Central memory CD8-positive, alpha-beta T cell (primary cell): ENCODE measurements around the gene SSTR5.

Experiments
- ATAC-seq: fragments of 150-1000 bp; cut with Tn5 transposase; replicated peaks from 2 replicates; pipeline ENCODE4 v1.10.0; 2022; ENCODE audit warnings: mild to moderate bottlenecking, moderate FRiP score, moderate number of reproducible peaks; ENCODE audit not compliant: poor library complexity, severe bottlenecking; ENCODE audit errors: extremely low read depth
- DNase-seq, 2 donors: peaks; one replicate each; pipeline ENCODE4 v3.0.0; 2021; ENCODE audit warnings: low spot score in 2 of 2
- H3K27ac Mint-ChIP-seq: one replicate; pipeline ENCODE4 v1.8.0; 2022; ENCODE audit warnings: low read depth, mild to moderate bottlenecking, moderate library complexity, mixed read lengths
- H3K27me3 Mint-ChIP-seq: one replicate; pipeline ENCODE4 v1.8.0; 2022; ENCODE audit warnings: mixed read lengths
- H3K36me3 Mint-ChIP-seq: one replicate; pipeline ENCODE4 v1.8.0; 2022; ENCODE audit warnings: mild to moderate bottlenecking, moderate library complexity, mixed read lengths; ENCODE audit not compliant: insufficient read depth
- H3K4me1 Mint-ChIP-seq: one replicate; pipeline ENCODE4 v1.8.0; 2022; ENCODE audit warnings: mixed read lengths
- H3K4me3 Mint-ChIP-seq: one replicate; pipeline ENCODE4 v1.8.0; 2022; ENCODE audit warnings: mild to moderate bottlenecking, moderate library complexity, mixed read lengths
- H3K9me3 Mint-ChIP-seq: one replicate; pipeline ENCODE4 v1.8.0; 2022; ENCODE audit warnings: mixed read lengths

Gene SSTR5

GRCh38 chr16:1094601-1095449, 22.3 kb downstream of the SSTR5 start:
- H3K9me3 Mint-ChIP-seq = no peaks in the 10 kb centered on the region
- no peak overlapping the region for H3K4me3 Mint-ChIP-seq
- peaks cover 2% of the 10 kb centered on the region for H3K36me3 Mint-ChIP-seq
- no peaks in the 10 kb centered on the region for H3K4me1 Mint-ChIP-seq
- H3K27me3 Mint-ChIP-seq = no peaks in the 10 kb centered on the region
- ATAC-seq = no peak
- H3K27ac Mint-ChIP-seq = no peak overlapping the region
- DNase-seq = no peak

GRCh38 chr16:1095450-1096168, 23.1 kb downstream of the SSTR5 start:
- Mint-ChIP-seq H3K27me3 (no peaks in the 10 kb centered on the region), H3K36me3 (peaks cover 2% of the 10 kb centered on the region), H3K9me3 (no peaks in the 10 kb centered on the region), H3K27ac (no peak overlapping the region), H3K4me1 (no peaks in the 10 kb centered on the region), H3K4me3 (no peak overlapping the region)
- DNase-seq (no peak), ATAC-seq (no peak)

GRCh38 chr16:1096169-1097082, 23.9 kb downstream of the SSTR5 start, which contains the start of gene C1QTNF8:
C1QTNF8 (minus strand) TSS chr16:1096244; CDS start chr16:1094922, 1,322 bp downstream.
- Mint-ChIP-seq H3K27ac (no peak within 1 kb of the TSS), H3K27me3 (no peaks in the 10 kb centered on the region), H3K36me3 (peaks cover 2% of the 10 kb centered on the region), H3K4me3 (no peak within 1 kb of the TSS), H3K4me1 (no peaks in the 10 kb centered on the region), H3K9me3 (no peaks in the 10 kb centered on the region)
- ATAC-seq = no peak
- DNase-seq = no peak

GRCh38 chr16:1097156-1097555, 24.6 kb downstream of the SSTR5 start:
- Mint-ChIP-seq H3K4me1 (no peaks in the 10 kb centered on the region), H3K36me3 (peaks cover 2% of the 10 kb centered on the region), H3K4me3 (no peak overlapping the region), H3K27me3 (no peaks in the 10 kb centered on the region), H3K9me3 (no peaks in the 10 kb centered on the region), H3K27ac (no peak overlapping the region)
- DNase-seq (no peak), ATAC-seq (peak; percentile 24)

GRCh38 chr16:1097800-1098199, 25.3 kb downstream of the SSTR5 start:
- DNase-seq (no peak), ATAC-seq (no peak)
- H3K27ac Mint-ChIP-seq = no peak overlapping the region
- H3K4me1 Mint-ChIP-seq = no peaks in the 10 kb centered on the region
- H3K27me3 Mint-ChIP-seq = no peaks in the 10 kb centered on the region
- no peaks in the 10 kb centered on the region for H3K9me3 Mint-ChIP-seq
- no peak overlapping the region for H3K4me3 Mint-ChIP-seq
- peaks cover 2% of the 10 kb centered on the region for H3K36me3 Mint-ChIP-seq

GRCh38 chr16:1098266-1098991, 25.9 kb downstream of the SSTR5 start:
- H3K27me3 Mint-ChIP-seq = no peaks in the 10 kb centered on the region
- no peaks in the 10 kb centered on the region for H3K9me3 Mint-ChIP-seq
- DNase-seq (no peak), ATAC-seq (no peak)
- no peaks in the 10 kb centered on the region for H3K4me1 Mint-ChIP-seq
- H3K36me3 Mint-ChIP-seq = peaks cover 2% of the 10 kb centered on the region
- no peak overlapping the region for H3K4me3 Mint-ChIP-seq
- no peak overlapping the region for H3K27ac Mint-ChIP-seq

GRCh38 chr16:1099189-1100083, 26.9 kb downstream of the SSTR5 start:
- ATAC-seq = no peak
- Mint-ChIP-seq H3K4me3 (no peak overlapping the region), H3K27me3 (peaks cover 6% of the 10 kb centered on the region), H3K9me3 (no peaks in the 10 kb centered on the region), H3K4me1 (no peaks in the 10 kb centered on the region), H3K36me3 (no peaks in the 10 kb centered on the region), H3K27ac (no peak overlapping the region)
- no peak for DNase-seq

- Mint-ChIP-seq H3K27ac (no peak overlapping the region), H3K4me3 (no peak overlapping the region), H3K27me3 (peaks cover 9% of the 10 kb centered on the region), H3K36me3 (no peaks in the 10 kb centered on the region), H3K9me3 (no peaks in the 10 kb centered on the region), H3K4me1 (no peaks in the 10 kb centered on the region)
- no peak for DNase-seq
- ATAC-seq = no peak
Measured at GRCh38 chr16:1100084-1100800, 27.7 kb downstream of the SSTR5 start.

- Mint-ChIP-seq H3K36me3 (no peaks in the 10 kb centered on the region), H3K27ac (no peak overlapping the region), H3K4me3 (no peak overlapping the region), H3K4me1 (no peaks in the 10 kb centered on the region), H3K9me3 (no peaks in the 10 kb centered on the region), H3K27me3 (peaks cover 9% of the 10 kb centered on the region)
- no peak for DNase-seq
- ATAC-seq = no peak
Measured at GRCh38 chr16:1101133-1101532, 28.6 kb downstream of the SSTR5 start.

GRCh38 chr16:1101573-1102332, 29.2 kb downstream of the SSTR5 start:
- no peaks in the 10 kb centered on the region for H3K4me1 Mint-ChIP-seq
- ATAC-seq (no peak), DNase-seq (no peak)
- no peaks in the 10 kb centered on the region for H3K36me3 Mint-ChIP-seq
- no peak overlapping the region for H3K27ac Mint-ChIP-seq
- H3K9me3 Mint-ChIP-seq = no peaks in the 10 kb centered on the region
- H3K27me3 Mint-ChIP-seq = peaks cover 9% of the 10 kb centered on the region
- no peak overlapping the region for H3K4me3 Mint-ChIP-seq
